KOPT-K1 (cell line): ENCODE data around the gene CDK14.

Experiments used
- H3K27ac ChIP-seq: fragments of 200-600 bp; sonication (generic); 2 replicates; pipeline ENCODE4 v1.5.1; 2016; ENCODE audit warnings: antibody characterized with exemption, mild to moderate bottlenecking, low read depth, low read length; ENCODE audit not compliant: poor library complexity, severe bottlenecking
- H3K36me3 ChIP-seq: fragments of 200-600 bp; sonication (generic); 2 replicates; pipeline ENCODE4 v1.5.1; 2017; ENCODE audit warnings: antibody characterized with exemption, mild to moderate bottlenecking, low read length, moderate library complexity; ENCODE audit not compliant: insufficient read depth
- H3K9me3 ChIP-seq: fragments of 200-600 bp; sonication (generic); 2 replicates; pipeline ENCODE4 v1.5.1; 2017; ENCODE audit warnings: antibody characterized with exemption, low read length, mild to moderate bottlenecking; ENCODE audit not compliant: insufficient read depth, poor library complexity, severe bottlenecking

The CDK14 gene

GRCh38 chr7:90675982-90676381, 79.9 kb downstream of the CDK14 start:
- Histone ChIP-seq H3K27ac (no peak overlapping the region), H3K9me3 (no peaks in the 10 kb centered on the region), H3K36me3 (no peaks in the 10 kb centered on the region)

GRCh38 chr7:90677486-90678404, 81.6 kb downstream of the CDK14 start:
- H3K36me3 ChIP-seq = no peaks in the 10 kb centered on the region
- no peaks in the 10 kb centered on the region for H3K9me3 ChIP-seq
- no peak overlapping the region for H3K27ac ChIP-seq

- no peak overlapping the region for H3K27ac ChIP-seq
- no peaks in the 10 kb centered on the region for H3K9me3 ChIP-seq
- H3K36me3 ChIP-seq = no peaks in the 10 kb centered on the region
Observed at GRCh38 chr7:90678986-90679385, 82.9 kb downstream of the CDK14 start.

GRCh38 chr7:90680484-90680883, 84.4 kb downstream of the CDK14 start:
- H3K9me3 ChIP-seq = no peaks in the 10 kb centered on the region
- no peak overlapping the region for H3K27ac ChIP-seq
- H3K36me3 ChIP-seq = no peaks in the 10 kb centered on the region

- Histone ChIP-seq H3K9me3 (no peaks in the 10 kb centered on the region), H3K27ac (no peak overlapping the region), H3K36me3 (no peaks in the 10 kb centered on the region)
Observed at GRCh38 chr7:90681336-90682022, 85.4 kb downstream of the CDK14 start.

GRCh38 chr7:90686146-90686545, 90.0 kb downstream of the CDK14 start:
- no peaks in the 10 kb centered on the region for H3K36me3 ChIP-seq
- no peaks in the 10 kb centered on the region for H3K9me3 ChIP-seq
- H3K27ac ChIP-seq = no peak overlapping the region

- Histone ChIP-seq H3K9me3 (no peaks in the 10 kb centered on the region), H3K27ac (no peak overlapping the region), H3K36me3 (no peaks in the 10 kb centered on the region)
Observed at GRCh38 chr7:90688810-90689209, 92.7 kb downstream of the CDK14 start.

GRCh38 chr7:90689260-90689659, 93.1 kb downstream of the CDK14 start:
- H3K27ac ChIP-seq = no peak overlapping the region
- no peaks in the 10 kb centered on the region for H3K36me3 ChIP-seq
- no peaks in the 10 kb centered on the region for H3K9me3 ChIP-seq

GRCh38 chr7:90690159-90690858, 94.2 kb downstream of the CDK14 start:
- no peaks in the 10 kb centered on the region for H3K36me3 ChIP-seq
- H3K9me3 ChIP-seq = no peaks in the 10 kb centered on the region
- no peak overlapping the region for H3K27ac ChIP-seq

- Histone ChIP-seq H3K9me3 (no peaks in the 10 kb centered on the region), H3K36me3 (no peaks in the 10 kb centered on the region), H3K27ac (no peak overlapping the region)
Observed at GRCh38 chr7:90692396-90692795, 96.3 kb downstream of the CDK14 start.

GRCh38 chr7:90692947-90693346, 96.8 kb downstream of the CDK14 start:
- no peaks in the 10 kb centered on the region for H3K9me3 ChIP-seq
- H3K36me3 ChIP-seq = no peaks in the 10 kb centered on the region
- H3K27ac ChIP-seq = no peak overlapping the region

- Histone ChIP-seq H3K36me3 (no peaks in the 10 kb centered on the region), H3K9me3 (no peaks in the 10 kb centered on the region), H3K27ac (no peak overlapping the region)
Observed at GRCh38 chr7:90693939-90694338, 97.8 kb downstream of the CDK14 start.

- Histone ChIP-seq H3K36me3 (no peaks in the 10 kb centered on the region), H3K9me3 (no peaks in the 10 kb centered on the region), H3K27ac (no peak overlapping the region)
Observed at GRCh38 chr7:90698616-90699015, 102.5 kb downstream of the CDK14 start.

- H3K9me3 ChIP-seq = no peaks in the 10 kb centered on the region
- no peak overlapping the region for H3K27ac ChIP-seq
- H3K36me3 ChIP-seq = no peaks in the 10 kb centered on the region
Observed at GRCh38 chr7:90701021-90701420, 104.9 kb downstream of the CDK14 start.

- no peak overlapping the region for H3K27ac ChIP-seq
- H3K9me3 ChIP-seq = no peaks in the 10 kb centered on the region
- no peaks in the 10 kb centered on the region for H3K36me3 ChIP-seq
Observed at GRCh38 chr7:90701771-90702170, 105.7 kb downstream of the CDK14 start.
